ENCODE data around the gene ARHGAP10. TPM values are rescaled to one million over a fixed set of nuclear protein-coding genes. Genes with fewer than 3 reads are reported as not detected.
A peak's percentile ranks its signal among the peaks of the same experiment; 100 is the strongest.

ARHGAP10 gene, protein sequence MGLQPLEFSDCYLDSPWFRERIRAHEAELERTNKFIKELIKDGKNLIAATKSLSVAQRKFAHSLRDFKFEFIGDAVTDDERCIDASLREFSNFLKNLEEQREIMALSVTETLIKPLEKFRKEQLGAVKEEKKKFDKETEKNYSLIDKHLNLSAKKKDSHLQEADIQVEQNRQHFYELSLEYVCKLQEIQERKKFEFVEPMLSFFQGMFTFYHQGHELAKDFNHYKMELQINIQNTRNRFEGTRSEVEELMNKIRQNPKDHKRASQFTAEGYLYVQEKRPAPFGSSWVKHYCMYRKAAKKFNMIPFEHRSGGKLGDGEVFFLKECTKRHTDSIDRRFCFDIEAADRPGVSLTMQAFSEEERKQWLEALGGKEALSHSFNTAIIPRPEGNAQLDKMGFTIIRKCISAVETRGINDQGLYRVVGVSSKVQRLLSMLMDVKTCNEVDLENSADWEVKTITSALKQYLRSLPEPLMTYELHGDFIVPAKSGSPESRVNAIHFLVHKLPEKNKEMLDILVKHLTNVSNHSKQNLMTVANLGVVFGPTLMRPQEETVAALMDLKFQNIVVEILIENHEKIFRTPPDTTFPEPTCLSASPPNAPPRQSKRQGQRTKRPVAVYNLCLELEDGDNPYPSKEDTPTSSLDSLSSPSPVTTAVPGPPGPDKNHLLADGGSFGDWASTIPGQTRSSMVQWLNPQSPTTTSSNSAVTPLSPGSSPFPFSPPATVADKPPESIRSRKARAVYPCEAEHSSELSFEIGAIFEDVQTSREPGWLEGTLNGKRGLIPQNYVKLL
- 10 to 100 TPM in 1 of 3 donors, 1 to 10 TPM in 2; 5.3 to 13.2 (median 7.0) TPM for polyA plus RNA-seq

DNA sequence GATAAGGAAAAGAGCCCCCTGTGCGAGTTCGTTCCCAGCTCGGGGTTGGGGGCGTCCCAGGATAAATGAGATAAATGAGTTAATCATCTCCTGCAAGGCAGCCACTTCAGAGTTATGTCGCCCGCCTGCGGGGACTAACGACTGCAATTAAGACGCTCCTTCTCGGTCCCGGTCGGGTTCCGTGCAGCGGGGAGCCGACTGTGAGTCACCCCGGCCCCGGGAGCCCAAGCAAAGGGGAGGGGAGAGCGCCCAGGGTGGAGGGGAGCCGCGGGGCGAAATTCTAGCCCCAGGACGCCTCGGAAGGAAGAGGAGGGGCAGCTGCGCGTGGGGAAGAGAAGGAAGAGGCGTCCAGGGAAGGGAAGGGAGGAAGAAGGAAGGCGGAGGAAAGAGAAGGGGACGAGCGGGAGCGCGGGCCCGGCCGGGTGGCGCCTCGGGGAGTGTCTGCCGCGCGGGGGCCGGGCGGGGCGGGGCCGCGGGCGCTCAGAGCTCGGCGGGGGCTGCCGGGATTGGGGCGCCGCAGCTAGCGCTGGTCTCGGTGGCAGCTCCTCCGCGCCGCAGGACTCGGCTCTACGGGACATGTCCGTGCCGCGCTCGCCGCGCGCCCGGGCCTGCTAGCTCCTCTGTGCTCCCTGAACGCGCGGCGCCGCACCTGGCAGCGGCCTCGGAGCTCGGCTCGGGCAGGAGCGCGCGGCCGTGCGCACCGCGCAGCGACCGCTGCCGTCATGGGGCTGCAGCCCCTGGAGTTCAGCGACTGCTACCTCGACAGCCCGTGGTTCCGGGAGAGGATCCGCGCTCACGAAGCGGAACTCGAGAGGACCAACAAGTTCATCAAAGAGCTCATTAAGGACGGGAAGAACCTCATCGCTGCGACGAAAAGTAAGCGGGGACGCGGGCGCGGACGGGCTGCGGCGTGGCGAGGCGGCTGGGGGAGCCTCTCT, at the start of gene ARHGAP10:
Gene ARHGAP10, plus strand, starts transcription at position 509 of the 938 bp plus-strand sequence. Its CDS starts 214 bp downstream, at position 723.
- no peaks in the 10 kb centered on the region for H3K9me3 Mint-ChIP-seq
- H3K4me1 Mint-ChIP-seq = peaks cover 35 to 50% of the 10 kb centered on the region in 2 donors
- peak within 1 kb of the TSS; percentile 65 to 83 (median 77) for H3K27ac Mint-ChIP-seq
- peak within 1 kb of the TSS; percentile 90 to 97 (median 92) for H3K4me3 Mint-ChIP-seq
- no peaks in the 10 kb centered on the region for H3K36me3 Mint-ChIP-seq
- H3K27me3 Mint-ChIP-seq (ENCODE audit: low read depth in 3 of 3) = peaks cover 3 to 7% (median 4%) of the 10 kb centered on the region in 3 donors
- peak; percentile 48 to 60 (median 59) for DNase-seq

DNA sequence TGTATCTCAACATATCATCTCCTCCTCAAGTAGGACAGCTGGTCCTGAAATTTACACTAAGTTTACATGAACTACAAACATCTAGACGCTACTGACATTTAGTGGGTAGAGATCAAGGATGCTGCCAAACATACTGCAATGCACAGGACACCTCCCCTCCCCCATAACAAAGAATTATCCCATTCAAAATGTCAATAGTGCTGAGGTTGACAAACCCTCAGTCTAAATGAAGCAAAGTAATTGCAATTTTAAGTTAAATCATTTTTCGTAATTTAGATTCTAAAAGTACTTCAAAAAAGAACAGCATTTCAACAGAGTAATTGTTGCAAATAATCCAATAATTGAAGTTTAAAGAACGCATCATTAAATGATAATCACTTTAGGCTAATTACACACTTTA, 49.1 kb upstream of the ARHGAP10 start:
- Mint-ChIP-seq H3K9me3 (no peaks in the 10 kb centered on the region), H3K4me1 (peaks cover 28 to 50% of the 10 kb centered on the region in 2 donors), H3K4me3 (peak overlapping the region; percentile 92 to 97 (median 96)), H3K27ac (peak overlapping the region; percentile 95 to 99 (median 98)), H3K27me3 (ENCODE audit: low read depth in 3 of 3) (peaks cover 3 to 20% (median 8%) of the 10 kb centered on the region in 3 donors), H3K36me3 (peaks cover 4 to 13% (median 12%) of the 10 kb centered on the region in 3 donors)
- no peak for DNase-seq

DNA sequence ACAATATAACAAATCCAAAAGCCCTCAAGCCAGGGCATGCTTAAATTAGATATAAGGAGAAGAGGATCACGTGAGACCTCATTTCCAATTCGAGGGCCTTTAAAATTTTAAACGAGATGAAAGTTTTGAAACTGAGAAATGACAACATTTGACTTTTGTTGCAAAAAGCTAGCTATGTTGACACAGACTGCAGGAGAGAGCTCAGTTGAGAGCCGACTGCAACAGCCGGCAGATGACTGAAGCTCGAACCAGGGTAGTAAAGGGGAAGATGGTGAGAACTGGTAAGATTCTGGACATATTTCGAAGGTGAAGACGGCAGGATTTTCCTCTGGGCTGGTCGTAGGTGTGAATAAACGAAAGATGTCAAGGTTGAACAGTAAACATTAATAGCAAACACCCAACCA, 48.7 kb upstream of the ARHGAP10 start:
- H3K4me1 Mint-ChIP-seq = peaks cover 28 to 50% of the 10 kb centered on the region in 2 donors
- H3K27ac Mint-ChIP-seq = peak overlapping the region; percentile 95 to 99 (median 98)
- peaks cover 4 to 9% (median 9%) of the 10 kb centered on the region in 3 donors for H3K36me3 Mint-ChIP-seq
- peaks cover 3 to 20% (median 8%) of the 10 kb centered on the region in 3 donors for H3K27me3 Mint-ChIP-seq (ENCODE audit: low read depth in 3 of 3)
- peak; percentile 15 to 21 (median 18) for DNase-seq
- peak overlapping the region; percentile 92 to 97 (median 96) for H3K4me3 Mint-ChIP-seq
- no peaks in the 10 kb centered on the region for H3K9me3 Mint-ChIP-seq

DNA sequence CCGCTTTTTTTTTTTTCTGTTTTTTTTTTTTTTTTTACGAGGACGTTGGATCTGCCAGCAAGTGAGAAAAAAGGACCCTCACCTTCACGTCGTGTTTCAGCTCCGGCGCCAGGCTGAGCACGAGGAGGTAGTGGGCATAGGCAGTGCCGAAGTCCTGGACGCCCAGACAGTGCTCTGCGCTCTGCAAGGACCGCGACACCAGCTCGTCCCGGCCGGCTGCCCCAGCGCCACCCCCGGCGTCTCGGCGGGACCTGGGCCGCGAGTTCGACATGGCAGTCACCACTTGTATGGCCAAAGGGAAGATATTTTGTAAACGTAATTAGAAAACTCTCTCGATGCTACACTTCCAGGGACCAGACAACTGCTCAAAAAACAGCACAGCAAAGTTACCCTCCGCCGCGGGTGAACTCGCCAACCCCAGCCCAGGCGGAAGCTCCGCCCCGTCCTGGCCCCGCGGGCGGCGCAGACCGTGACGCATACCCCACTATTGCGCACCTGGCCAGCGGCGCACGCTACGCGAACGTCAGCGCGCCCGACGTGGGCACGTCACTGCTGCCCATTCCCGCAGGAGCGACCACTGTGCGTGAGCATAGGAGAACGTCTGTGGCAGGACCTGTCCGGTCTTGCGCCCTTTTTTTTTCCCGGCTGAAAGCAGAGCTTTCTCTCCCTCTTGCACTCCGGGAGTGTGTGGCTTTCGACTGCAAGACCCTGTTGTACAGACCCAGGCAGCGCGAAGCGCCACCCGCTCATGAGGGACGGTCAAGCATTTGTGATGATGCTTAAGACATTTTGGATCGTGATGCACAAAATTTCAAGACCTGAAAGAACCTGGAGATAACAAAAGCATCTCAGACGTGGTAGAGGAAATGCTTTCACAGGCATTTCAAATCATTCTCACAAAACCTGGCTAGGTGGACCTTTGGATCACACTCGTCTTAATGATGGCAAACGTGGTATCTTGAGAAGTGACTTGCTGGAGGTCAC, 47.9 kb upstream of the ARHGAP10 start, which contains the start of gene PRMT9:
Gene PRMT9, minus strand, starts transcription at position 447 of the 984 bp plus-strand sequence. Its CDS starts 176 bp downstream, at position 271.
- H3K27ac Mint-ChIP-seq = peak within 1 kb of the TSS; percentile 95 to 99 (median 98)
- peaks cover 3 to 20% (median 9%) of the 10 kb centered on the region in 3 donors for H3K27me3 Mint-ChIP-seq (ENCODE audit: low read depth in 3 of 3)
- no peaks in the 10 kb centered on the region for H3K9me3 Mint-ChIP-seq
- H3K36me3 Mint-ChIP-seq = peaks cover under 1 to 4% (median 1%) of the 10 kb centered on the region in 3 donors
- H3K4me3 Mint-ChIP-seq = peak within 1 kb of the TSS; percentile 92 to 97 (median 96)
- DNase-seq = peak; percentile 87 to 88 (median 88)
- H3K4me1 Mint-ChIP-seq = peaks cover 29 to 59% of the 10 kb centered on the region in 2 donors

DNA sequence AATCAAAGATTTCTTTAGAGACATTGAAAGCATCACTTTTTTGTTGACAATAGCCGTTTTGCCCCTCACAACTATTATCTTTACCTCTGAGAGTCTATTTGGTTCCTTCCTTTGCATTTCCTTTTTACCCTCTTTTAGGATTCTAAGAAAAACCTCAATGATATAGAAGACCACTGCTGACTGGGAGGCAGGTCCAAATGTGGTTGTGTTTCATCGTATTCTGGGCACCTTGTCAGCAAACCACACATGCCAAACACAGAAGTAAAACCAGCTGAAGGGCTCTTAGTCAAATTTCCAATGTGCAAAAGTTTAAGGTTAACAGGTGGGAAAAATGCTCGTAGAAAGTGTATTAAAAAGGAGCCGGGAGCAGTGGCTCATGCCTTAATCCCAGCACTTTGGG, 42.8 kb upstream of the ARHGAP10 start:
- peaks cover 9 to 22% of the 10 kb centered on the region in 2 donors for H3K4me1 Mint-ChIP-seq
- H3K9me3 Mint-ChIP-seq = no peaks in the 10 kb centered on the region
- no peak for DNase-seq
- H3K27ac Mint-ChIP-seq = peak overlapping the region; percentile 14 to 74 (median 66)
- peaks cover 3 to 20% (median 11%) of the 10 kb centered on the region in 3 donors for H3K27me3 Mint-ChIP-seq (ENCODE audit: low read depth in 3 of 3)
- no peaks in the 10 kb centered on the region for H3K36me3 Mint-ChIP-seq
- peak overlapping the region in 3 of 5 donors; percentile 30 to 46 (median 44) for H3K4me3 Mint-ChIP-seq

DNA sequence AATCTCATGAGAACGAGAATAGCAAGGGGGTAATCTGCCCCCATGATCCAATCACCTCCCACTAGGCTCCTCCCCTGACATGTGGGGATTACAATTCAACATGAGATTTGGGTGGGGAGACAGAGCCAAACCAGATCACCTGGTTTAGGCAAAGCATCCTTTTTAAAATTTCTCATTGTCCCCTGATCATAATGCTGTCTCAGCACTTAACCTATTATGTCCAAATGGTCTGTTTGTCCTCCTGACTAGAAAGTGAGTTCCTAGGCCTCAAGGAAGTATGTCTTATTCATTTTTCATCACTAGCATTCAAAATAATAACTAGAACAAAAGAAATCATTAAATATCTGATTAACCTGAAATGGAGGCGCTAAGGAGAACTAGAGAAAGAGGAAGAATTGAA, 40.1 kb upstream of the ARHGAP10 start:
- Mint-ChIP-seq H3K4me1 (peaks cover 3 to 12% of the 10 kb centered on the region in 2 donors), H3K4me3 (no peak overlapping the region), H3K9me3 (no peaks in the 10 kb centered on the region), H3K36me3 (no peaks in the 10 kb centered on the region), H3K27ac (no peak overlapping the region), H3K27me3 (ENCODE audit: low read depth in 3 of 3) (peaks cover 1 to 9% (median 8%) of the 10 kb centered on the region in 3 donors)
- DNase-seq = no peak

DNA sequence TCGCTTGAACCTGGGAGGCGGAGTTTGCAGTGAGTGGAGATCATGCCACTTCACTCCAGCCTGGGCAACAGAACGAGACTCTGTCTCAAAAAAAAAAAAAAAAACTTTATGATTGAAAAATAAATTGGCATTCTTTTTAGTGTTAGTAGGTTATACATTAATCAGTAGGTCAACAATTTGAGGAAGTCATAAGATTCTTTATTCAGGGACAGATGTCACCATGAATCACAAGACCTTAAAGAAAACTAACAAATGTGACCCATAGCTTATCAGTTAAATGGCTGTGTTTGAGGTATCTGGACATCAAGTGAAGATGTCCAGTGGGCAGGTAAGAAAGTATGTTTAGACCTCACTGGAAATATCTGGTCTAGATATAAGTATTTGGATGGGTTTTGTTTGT, 38.7 kb upstream of the ARHGAP10 start:
- no peaks in the 10 kb centered on the region for H3K36me3 Mint-ChIP-seq

DNA sequence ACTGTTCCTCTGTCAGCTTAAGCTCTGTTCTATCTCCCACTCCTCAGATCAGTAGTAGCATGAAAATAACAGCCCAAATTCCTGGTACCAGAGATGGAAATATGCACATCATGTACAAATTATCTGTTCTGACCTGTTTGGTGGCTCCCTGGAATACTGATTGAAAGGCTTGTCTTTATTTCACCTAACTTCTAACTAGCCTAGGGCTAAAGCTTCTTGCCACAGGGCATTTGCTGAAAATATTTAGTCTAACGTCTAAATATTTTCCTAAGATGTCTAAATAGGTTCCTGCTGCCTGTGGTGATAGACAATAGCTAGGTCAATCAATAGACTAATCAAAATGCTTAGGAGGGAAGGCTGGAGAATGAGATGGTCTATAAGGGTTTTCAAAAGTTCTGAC, 35.0 kb upstream of the ARHGAP10 start:
- Mint-ChIP-seq H3K9me3 (no peaks in the 10 kb centered on the region), H3K27ac (no peak overlapping the region), H3K4me3 (no peak overlapping the region), H3K27me3 (ENCODE audit: low read depth in 3 of 3) (peaks cover 1 to 13% (median 5%) of the 10 kb centered on the region in 3 donors), H3K4me1 (no peaks in the 10 kb centered on the region), H3K36me3 (no peaks in the 10 kb centered on the region)
- no peak for DNase-seq

More for the DNA sequence above, 38.7 kb upstream of the ARHGAP10 start:
- no peak for DNase-seq
- H3K27me3 Mint-ChIP-seq (ENCODE audit: low read depth in 3 of 3) = peaks cover 1 to 12% (median 9%) of the 10 kb centered on the region in 3 donors
- peaks cover 3 to 12% of the 10 kb centered on the region in 2 donors for H3K4me1 Mint-ChIP-seq
- H3K27ac Mint-ChIP-seq = no peak overlapping the region
- no peaks in the 10 kb centered on the region for H3K9me3 Mint-ChIP-seq
- no peak overlapping the region for H3K4me3 Mint-ChIP-seq

DNA sequence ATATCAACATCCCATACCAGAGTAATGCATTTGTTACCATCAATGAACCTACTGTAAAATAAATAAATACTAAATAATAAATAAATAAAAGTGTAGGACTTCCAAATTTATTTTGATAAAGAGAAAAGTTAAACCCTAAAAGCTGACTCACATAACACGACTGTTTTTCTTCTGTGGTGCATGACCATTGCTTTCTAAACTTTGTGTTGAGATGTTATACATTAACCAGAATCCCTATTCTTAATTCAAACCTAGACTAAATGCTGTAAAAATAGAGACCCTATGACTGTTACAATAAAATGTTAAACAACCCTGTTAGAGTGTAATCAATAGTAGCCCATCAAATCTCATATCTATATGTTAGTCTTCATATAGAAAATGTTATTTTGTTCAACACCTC, 27.0 kb upstream of the ARHGAP10 start:
- H3K4me1 Mint-ChIP-seq = peaks cover 0 to 10% of the 10 kb centered on the region in 2 donors
- no peaks in the 10 kb centered on the region for H3K9me3 Mint-ChIP-seq
- no peak for DNase-seq
- no peak overlapping the region for H3K4me3 Mint-ChIP-seq
- peaks cover 2 to 8% (median 3%) of the 10 kb centered on the region in 3 donors for H3K27me3 Mint-ChIP-seq (ENCODE audit: low read depth in 3 of 3)
- H3K27ac Mint-ChIP-seq = no peak overlapping the region
- H3K36me3 Mint-ChIP-seq = no peaks in the 10 kb centered on the region

DNA sequence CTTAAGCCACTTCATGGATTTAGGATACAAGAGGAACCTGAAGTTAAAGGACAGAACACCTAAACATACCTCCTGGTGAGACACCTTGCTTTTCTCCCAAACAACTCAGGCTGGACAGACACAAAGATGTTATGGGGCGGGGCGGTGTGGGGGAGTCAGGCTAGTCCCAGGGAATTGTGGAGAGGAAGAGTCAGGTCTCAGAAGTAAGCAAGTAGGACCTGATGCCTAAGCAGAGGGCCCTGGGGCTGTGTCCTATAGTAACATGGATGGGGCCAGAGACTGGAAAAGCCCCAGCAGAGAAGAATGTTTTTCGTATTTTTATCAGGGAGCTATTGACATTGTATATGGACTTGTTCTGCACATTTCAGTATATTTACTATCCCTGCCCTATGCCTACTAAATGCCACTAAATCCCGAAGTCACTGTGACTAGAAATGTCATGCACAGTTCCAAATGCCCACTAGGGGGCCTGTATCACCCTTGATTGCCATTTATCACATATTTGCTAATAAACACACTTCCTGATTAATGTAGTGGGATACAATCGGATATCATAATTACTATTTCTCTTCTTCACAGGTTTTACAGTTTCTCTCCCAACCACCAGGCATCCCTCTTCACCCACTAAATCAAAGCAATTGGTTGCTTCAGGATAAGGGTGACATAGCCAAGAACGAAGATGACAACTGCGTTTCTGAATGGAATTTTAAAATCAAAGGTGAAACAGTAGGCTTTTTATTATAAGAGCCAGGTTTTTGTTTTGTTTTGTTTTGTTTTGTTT, 23.8 kb upstream of the ARHGAP10 start:
- peaks cover 3 to 5% (median 3%) of the 10 kb centered on the region in 3 donors for H3K27me3 Mint-ChIP-seq (ENCODE audit: low read depth in 3 of 3)
- H3K4me1 Mint-ChIP-seq = peaks cover 0 to 10% of the 10 kb centered on the region in 2 donors
- DNase-seq = peak; percentile 53 to 58 (median 54)
- no peak overlapping the region for H3K27ac Mint-ChIP-seq
- no peak overlapping the region for H3K4me3 Mint-ChIP-seq
- no peaks in the 10 kb centered on the region for H3K36me3 Mint-ChIP-seq
- no peaks in the 10 kb centered on the region for H3K9me3 Mint-ChIP-seq

DNA sequence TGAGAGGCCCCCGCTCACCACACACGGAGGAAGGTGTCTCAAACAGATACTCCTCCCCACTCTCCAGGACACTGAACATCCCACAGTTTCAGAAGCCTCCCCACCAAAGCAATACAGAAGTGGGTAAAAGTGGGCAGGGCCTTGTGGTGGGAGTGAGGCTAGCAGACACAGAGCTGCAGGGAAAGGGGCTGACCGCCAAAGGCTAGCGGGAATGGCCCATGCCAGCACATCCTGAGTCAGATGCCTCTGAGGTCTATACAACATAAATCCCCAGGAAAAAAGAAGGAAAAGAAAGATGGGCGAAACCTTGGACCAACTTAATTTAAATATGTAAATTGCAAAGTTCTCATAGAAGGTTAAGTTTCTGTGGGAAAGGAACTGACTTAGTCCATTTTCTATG, 21.9 kb upstream of the ARHGAP10 start:
- no peak overlapping the region for H3K27ac Mint-ChIP-seq
- H3K36me3 Mint-ChIP-seq = no peaks in the 10 kb centered on the region
- H3K4me1 Mint-ChIP-seq = peaks cover 0 to 10% of the 10 kb centered on the region in 2 donors
- no peaks in the 10 kb centered on the region for H3K9me3 Mint-ChIP-seq
- no peak for DNase-seq
- no peak overlapping the region for H3K4me3 Mint-ChIP-seq
- peaks cover 1 to 8% (median 8%) of the 10 kb centered on the region in 3 donors for H3K27me3 Mint-ChIP-seq (ENCODE audit: low read depth in 3 of 3)
